ENCODE data around the gene RTN4R.
A peak's percentile ranks its signal among the peaks of the same experiment; 100 is the strongest.

RTN4R gene

DNA sequence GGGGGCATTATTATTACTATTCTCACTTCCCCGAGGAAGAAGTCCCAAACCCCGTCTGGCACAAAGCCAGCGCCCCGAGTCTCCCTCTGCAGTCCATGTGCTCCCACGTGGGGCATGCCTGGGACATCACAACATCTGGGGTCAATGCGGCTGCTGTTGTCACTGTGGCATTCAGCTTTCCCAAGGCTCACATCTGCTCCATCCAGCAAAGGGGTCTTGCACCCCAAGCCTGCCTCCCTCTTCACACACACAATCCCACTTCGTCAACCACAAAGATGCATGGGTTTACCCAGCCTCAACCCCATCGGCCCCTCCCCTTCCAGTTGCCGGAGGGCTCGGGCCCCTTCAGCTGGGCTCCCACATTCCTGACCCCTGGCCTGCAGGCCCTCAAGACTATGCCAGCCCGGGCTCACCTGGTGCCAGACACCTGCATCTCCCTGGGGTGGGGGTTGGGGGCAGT is 23.5 kb upstream of the RTN4R start (continued):
- TF ChIP-seq ZNF146 (tag by site-specific recombination; IDR thresholded peaks at IDR 0.05) (no peak), ZNF341 (tag by site-specific recombination; IDR thresholded peaks at IDR 0.05; ENCODE audit: low read depth) (no peak), CTCF (tag by site-specific recombination; IDR thresholded peaks at IDR 0.05) (no peak), ZNF398 (tag by site-specific recombination; IDR thresholded peaks at IDR 0.05) (no peak), ZNF645 (tag by site-specific recombination; IDR thresholded peaks at IDR 0.05) (no peak), PRDM10 (tag by site-specific recombination; IDR thresholded peaks at IDR 0.05) (no peak), KLF8 (tag by site-specific recombination; IDR thresholded peaks at IDR 0.05) (no peak), ZNF155 (tag by site-specific recombination; IDR thresholded peaks at IDR 0.05) (no peak), GFI1B (tag by site-specific recombination; IDR thresholded peaks at IDR 0.05) (no peak)
- TF ChIP-seq, protein P1, sequence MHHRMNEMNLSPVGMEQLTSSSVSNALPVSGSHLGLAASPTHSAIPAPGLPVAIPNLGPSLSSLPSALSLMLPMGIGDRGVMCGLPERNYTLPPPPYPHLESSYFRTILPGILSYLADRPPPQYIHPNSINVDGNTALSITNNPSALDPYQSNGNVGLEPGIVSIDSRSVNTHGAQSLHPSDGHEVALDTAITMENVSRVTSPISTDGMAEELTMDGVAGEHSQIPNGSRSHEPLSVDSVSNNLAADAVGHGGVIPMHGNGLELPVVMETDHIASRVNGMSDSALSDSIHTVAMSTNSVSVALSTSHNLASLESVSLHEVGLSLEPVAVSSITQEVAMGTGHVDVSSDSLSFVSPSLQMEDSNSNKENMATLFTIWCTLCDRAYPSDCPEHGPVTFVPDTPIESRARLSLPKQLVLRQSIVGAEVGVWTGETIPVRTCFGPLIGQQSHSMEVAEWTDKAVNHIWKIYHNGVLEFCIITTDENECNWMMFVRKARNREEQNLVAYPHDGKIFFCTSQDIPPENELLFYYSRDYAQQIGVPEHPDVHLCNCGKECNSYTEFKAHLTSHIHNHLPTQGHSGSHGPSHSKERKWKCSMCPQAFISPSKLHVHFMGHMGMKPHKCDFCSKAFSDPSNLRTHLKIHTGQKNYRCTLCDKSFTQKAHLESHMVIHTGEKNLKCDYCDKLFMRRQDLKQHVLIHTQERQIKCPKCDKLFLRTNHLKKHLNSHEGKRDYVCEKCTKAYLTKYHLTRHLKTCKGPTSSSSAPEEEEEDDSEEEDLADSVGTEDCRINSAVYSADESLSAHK (tag by site-specific recombination; IDR thresholded peaks at IDR 0.05) = no peak
- TF ChIP-seq, protein P2, sequence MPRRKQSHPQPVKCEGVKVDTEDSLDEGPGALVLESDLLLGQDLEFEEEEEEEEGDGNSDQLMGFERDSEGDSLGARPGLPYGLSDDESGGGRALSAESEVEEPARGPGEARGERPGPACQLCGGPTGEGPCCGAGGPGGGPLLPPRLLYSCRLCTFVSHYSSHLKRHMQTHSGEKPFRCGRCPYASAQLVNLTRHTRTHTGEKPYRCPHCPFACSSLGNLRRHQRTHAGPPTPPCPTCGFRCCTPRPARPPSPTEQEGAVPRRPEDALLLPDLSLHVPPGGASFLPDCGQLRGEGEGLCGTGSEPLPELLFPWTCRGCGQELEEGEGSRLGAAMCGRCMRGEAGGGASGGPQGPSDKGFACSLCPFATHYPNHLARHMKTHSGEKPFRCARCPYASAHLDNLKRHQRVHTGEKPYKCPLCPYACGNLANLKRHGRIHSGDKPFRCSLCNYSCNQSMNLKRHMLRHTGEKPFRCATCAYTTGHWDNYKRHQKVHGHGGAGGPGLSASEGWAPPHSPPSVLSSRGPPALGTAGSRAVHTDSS (tag by site-specific recombination; IDR thresholded peaks at IDR 0.05) = no peak

DNA sequence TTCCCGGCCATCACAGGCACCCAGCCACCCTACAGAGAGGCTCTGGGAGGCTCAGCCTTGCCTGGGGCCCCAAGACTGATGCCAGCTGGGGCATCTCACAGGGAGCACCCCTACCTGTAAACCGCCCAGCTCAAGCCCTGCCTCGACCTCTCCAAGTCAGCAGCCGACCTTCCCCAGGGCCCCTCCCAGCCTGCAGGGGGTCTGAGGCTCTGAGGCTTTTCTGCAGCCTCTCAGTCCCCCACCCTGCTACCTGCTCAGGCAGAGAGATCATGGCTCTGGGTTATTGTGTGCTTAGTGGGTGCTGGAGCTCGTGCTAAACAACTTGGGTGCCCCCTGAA is 23.1 kb upstream of the RTN4R start:
- Histone ChIP-seq H3K36me3 (ENCODE audit: control insufficient read depth in 2 of 2, insufficient read depth in 1 of 2, low read length in 2 of 2) (no peaks in the 10 kb centered on the region), H3K9me3 (ENCODE audit: control insufficient read depth, insufficient read depth, low read depth, low read length) (no peaks in the 10 kb centered on the region), H3K4me1 (ENCODE audit: control insufficient read depth, insufficient read depth, low read length) (no peaks in the 10 kb centered on the region), H3K27ac (ENCODE audit: extremely low read depth, low read depth, low read length) (no peak overlapping the region), H3K4me3 (ENCODE audit: low read depth, low read length) (no peak overlapping the region)
- CTCF ChIA-PET = interaction anchor here (1.0 to 3.4 kb wide), 4 partner anchors 8 to 134 kb away, joined by 3 to 17 read pairs (median 4); no protein-coding TSS in a partner anchor
- POLR2A ChIA-PET = no interaction called here
- TF ChIP-seq, protein P3, sequence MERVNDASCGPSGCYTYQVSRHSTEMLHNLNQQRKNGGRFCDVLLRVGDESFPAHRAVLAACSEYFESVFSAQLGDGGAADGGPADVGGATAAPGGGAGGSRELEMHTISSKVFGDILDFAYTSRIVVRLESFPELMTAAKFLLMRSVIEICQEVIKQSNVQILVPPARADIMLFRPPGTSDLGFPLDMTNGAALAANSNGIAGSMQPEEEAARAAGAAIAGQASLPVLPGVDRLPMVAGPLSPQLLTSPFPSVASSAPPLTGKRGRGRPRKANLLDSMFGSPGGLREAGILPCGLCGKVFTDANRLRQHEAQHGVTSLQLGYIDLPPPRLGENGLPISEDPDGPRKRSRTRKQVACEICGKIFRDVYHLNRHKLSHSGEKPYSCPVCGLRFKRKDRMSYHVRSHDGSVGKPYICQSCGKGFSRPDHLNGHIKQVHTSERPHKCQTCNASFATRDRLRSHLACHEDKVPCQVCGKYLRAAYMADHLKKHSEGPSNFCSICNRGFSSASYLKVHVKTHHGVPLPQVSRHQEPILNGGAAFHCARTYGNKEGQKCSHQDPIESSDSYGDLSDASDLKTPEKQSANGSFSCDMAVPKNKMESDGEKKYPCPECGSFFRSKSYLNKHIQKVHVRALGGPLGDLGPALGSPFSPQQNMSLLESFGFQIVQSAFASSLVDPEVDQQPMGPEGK (tag by site-specific recombination; IDR thresholded peaks at IDR 0.05) = no peak
- TF ChIP-seq GLIS1 (tag by site-specific recombination; IDR thresholded peaks at IDR 0.05) = peak; percentile 70

All from HEK293 (cell line).